HG03565 (cell line): ENCODE results near the gene RYR3.

ENCODE experiments used
- ATAC-seq: cut with Tn5 transposase; IDR thresholded peaks from one replicate; pipeline ENCODE4 v1.9.1; 2021; ENCODE audit warnings: mild to moderate bottlenecking, moderate library complexity; ENCODE audit not compliant: unreplicated experiment

RYR3 gene

GRCh38 chr15:33500432-33501195 lies 189.8 kb downstream of the RYR3 start:
- ATAC-seq, result no peak

- ATAC-seq, result no peak
Measured at GRCh38 chr15:33503681-33504080, 192.9 kb downstream of the RYR3 start.

GRCh38 chr15:33506781-33507296 lies 196.1 kb downstream of the RYR3 start:
- no peak for ATAC-seq

- ATAC-seq, result no peak
Measured at GRCh38 chr15:33508703-33509102, 197.9 kb downstream of the RYR3 start.

GRCh38 chr15:33515121-33515520 lies 204.4 kb downstream of the RYR3 start:
- ATAC-seq, result no peak

- ATAC-seq, result no peak
Measured at GRCh38 chr15:33516563-33516962, 205.8 kb downstream of the RYR3 start.

GRCh38 chr15:33517944-33518343 lies 207.2 kb downstream of the RYR3 start:
- ATAC-seq, result no peak

GRCh38 chr15:33518421-33518820 lies 207.7 kb downstream of the RYR3 start:
- ATAC-seq, result no peak

GRCh38 chr15:33524274-33524673 lies 213.5 kb downstream of the RYR3 start:
- no peak for ATAC-seq

GRCh38 chr15:33526532-33526931 lies 215.8 kb downstream of the RYR3 start:
- ATAC-seq, result no peak

GRCh38 chr15:33533197-33533596 lies 222.4 kb downstream of the RYR3 start:
- ATAC-seq, result no peak

- ATAC-seq, result no peak
Measured at GRCh38 chr15:33534642-33535041, 223.9 kb downstream of the RYR3 start.

GRCh38 chr15:33535135-33535534 lies 224.4 kb downstream of the RYR3 start:
- ATAC-seq, result no peak

GRCh38 chr15:33539825-33540573 lies 229.2 kb downstream of the RYR3 start:
- ATAC-seq, result no peak

GRCh38 chr15:33543957-33544356 lies 233.2 kb downstream of the RYR3 start:
- no peak for ATAC-seq

GRCh38 chr15:33545866-33546265 lies 235.1 kb downstream of the RYR3 start:
- ATAC-seq, result no peak

- no peak for ATAC-seq
Measured at GRCh38 chr15:33547876-33548275, 237.1 kb downstream of the RYR3 start.

- ATAC-seq, result no peak
Measured at GRCh38 chr15:33551860-33552259, 241.1 kb downstream of the RYR3 start.

GRCh38 chr15:33553157-33553556 lies 242.4 kb downstream of the RYR3 start:
- no peak for ATAC-seq

GRCh38 chr15:33559207-33559890 lies 248.6 kb downstream of the RYR3 start:
- ATAC-seq, result no peak

- no peak for ATAC-seq
Measured at GRCh38 chr15:33561407-33561806, 250.6 kb downstream of the RYR3 start.

- ATAC-seq, result no peak
Measured at GRCh38 chr15:33561967-33562366, 251.2 kb downstream of the RYR3 start.
